A673 (cell line): Measurements from ENCODE around the gene ST6GALNAC3. TPM values are rescaled to one million over a fixed set of nuclear protein-coding genes. Genes with fewer than 3 reads are reported as not detected.

Source experiments
- BruUV-seq: library from RNA; stranded (reverse); fragments of 400-500 nt; replicated peaks from 2 replicates; lab custom pipeline; 2021; lab: Mats Ljungman, UMichigan
- CTCF ChIA-PET: fragments of 300-600 bp; sonication (Branson Sonifier 250); formaldehyde crosslinking; loops from one replicate; lab custom pipeline; 2022; ENCODE audit warnings: antibody characterized with exemption; lab: Charles Lee
- POLR2A ChIA-PET: fragments of 300-600 bp; sonication (Branson Sonifier 250); formaldehyde crosslinking; loops from one replicate; lab custom pipeline; 2022; ENCODE audit warnings: antibody characterized with exemption; ENCODE audit not compliant: low non-redundant PET; lab: Charles Lee
- DNase-seq: peaks from one replicate; pipeline ENCODE4 v3.0.0-alpha.2; 2015; ENCODE audit warnings: low spot score
- H3K27ac ChIP-seq: fragments of 200-600 bp; sonication (generic); 2 replicates; pipeline ENCODE4 v1.5.1; 2016; ENCODE audit warnings: mixed run types, low read depth, mild to moderate bottlenecking, mixed read lengths, antibody characterized with exemption, low read length; ENCODE audit not compliant: poor library complexity, severe bottlenecking
- H3K27me3 ChIP-seq: fragments of 200-600 bp; sonication (generic); replicated peaks from 2 replicates; pipeline ENCODE4 v1.6.1; 2017; ENCODE audit warnings: mixed run types, low read depth, mild to moderate bottlenecking, mixed read lengths, antibody characterized with exemption, low read length; ENCODE audit not compliant: insufficient read depth, poor library complexity
- H3K36me3 ChIP-seq: fragments of 200-600 bp; sonication (generic); 2 replicates; pipeline ENCODE4 v1.6.1; 2016; ENCODE audit warnings: mixed run types, mild to moderate bottlenecking, mixed read lengths, antibody characterized with exemption, low read length; ENCODE audit not compliant: insufficient read depth, poor library complexity, severe bottlenecking
- H3K4me1 ChIP-seq: fragments of 200-600 bp; sonication (generic); 2 replicates; pipeline ENCODE4 v1.6.1; 2017; ENCODE audit warnings: mixed run types, mild to moderate bottlenecking, mixed read lengths, antibody characterized with exemption, low read length; ENCODE audit not compliant: insufficient read depth, poor library complexity, severe bottlenecking
- H3K4me3 ChIP-seq: fragments of 200-600 bp; sonication (generic); 2 replicates; pipeline ENCODE4 v1.5.1; 2016; ENCODE audit warnings: low read depth, mixed run types, mild to moderate bottlenecking, mixed read lengths, low read length; ENCODE audit not compliant: poor library complexity, severe bottlenecking
- H3K9me3 ChIP-seq: fragments of 200-600 bp; sonication (generic); 2 replicates; pipeline ENCODE4 v1.6.1; 2016; ENCODE audit warnings: mixed run types, low read depth, mild to moderate bottlenecking, mixed read lengths, antibody characterized with exemption, low read length; ENCODE audit not compliant: poor library complexity, severe bottlenecking
- EZH2 ChIP-seq: fragments of 200-600 bp; sonication (generic); IDR thresholded peaks from 2 replicates; pipeline ENCODE4 v1.6.1; 2017; ENCODE audit warnings: borderline replicate concordance, low read depth, mild to moderate bottlenecking, mixed read lengths, antibody characterized with exemption, low read length; ENCODE audit not compliant: poor library complexity, severe bottlenecking
- intact Hi-C: fragments of 100-400 bp; cut with micrococcal nuclease; formaldehyde crosslinking; loops from one replicate; pipeline ENCODE4 v1.10.0; 2022; ENCODE audit not compliant: unreplicated experiment
- total RNA-seq: library from RNA; stranded (reverse); gene quantifications from 2 replicates; pipeline ENCODE4 v1.2.3, GENCODE V29; 2021
- TF ChIP-seq, protein P1 (sequence below): fragments of 300-800, 200-600 bp; sonication (generic); conservative IDR thresholded peaks from 2 replicates; pipeline ENCODE4 v1.5.1; 2017; ENCODE audit warnings: low read depth, mild to moderate bottlenecking, antibody characterized with exemption, low read length, moderate library complexity, mixed read lengths

ST6GALNAC3 gene
- total RNA-seq, 1 experiment from 2014 or later, result 1.2 TPM

- POLR2A ChIA-PET, result no interaction called here
- DNase-seq, result no peak
- Histone ChIP-seq H3K9me3 (no peaks in the 10 kb centered on the region), H3K36me3 (no peaks in the 10 kb centered on the region), H3K4me1 (no peaks in the 10 kb centered on the region), H3K4me3 (no peak overlapping the region), H3K27me3 (no peaks in the 10 kb centered on the region), H3K27ac (no peak overlapping the region)
- TF ChIP-seq, protein P1, sequence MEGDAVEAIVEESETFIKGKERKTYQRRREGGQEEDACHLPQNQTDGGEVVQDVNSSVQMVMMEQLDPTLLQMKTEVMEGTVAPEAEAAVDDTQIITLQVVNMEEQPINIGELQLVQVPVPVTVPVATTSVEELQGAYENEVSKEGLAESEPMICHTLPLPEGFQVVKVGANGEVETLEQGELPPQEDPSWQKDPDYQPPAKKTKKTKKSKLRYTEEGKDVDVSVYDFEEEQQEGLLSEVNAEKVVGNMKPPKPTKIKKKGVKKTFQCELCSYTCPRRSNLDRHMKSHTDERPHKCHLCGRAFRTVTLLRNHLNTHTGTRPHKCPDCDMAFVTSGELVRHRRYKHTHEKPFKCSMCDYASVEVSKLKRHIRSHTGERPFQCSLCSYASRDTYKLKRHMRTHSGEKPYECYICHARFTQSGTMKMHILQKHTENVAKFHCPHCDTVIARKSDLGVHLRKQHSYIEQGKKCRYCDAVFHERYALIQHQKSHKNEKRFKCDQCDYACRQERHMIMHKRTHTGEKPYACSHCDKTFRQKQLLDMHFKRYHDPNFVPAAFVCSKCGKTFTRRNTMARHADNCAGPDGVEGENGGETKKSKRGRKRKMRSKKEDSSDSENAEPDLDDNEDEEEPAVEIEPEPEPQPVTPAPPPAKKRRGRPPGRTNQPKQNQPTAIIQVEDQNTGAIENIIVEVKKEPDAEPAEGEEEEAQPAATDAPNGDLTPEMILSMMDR, result no peak
- no peak for TF ChIP-seq EZH2
- intact Hi-C loops, result no loop called here
- BruUV-seq, result no TSS peak
- CTCF ChIA-PET, result no interaction called here
Observed at GRCh38 chr1:76230842-76231281, 156.3 kb downstream of the ST6GALNAC3 start.

- no peaks in the 10 kb centered on the region for H3K4me1 ChIP-seq
- H3K36me3 ChIP-seq, result no peaks in the 10 kb centered on the region
- no peaks in the 10 kb centered on the region for H3K9me3 ChIP-seq
- intact Hi-C loops, result no loop called here
- ChIA-PET POLR2A (no interaction called here), CTCF (no interaction called here)
- H3K27ac ChIP-seq, result no peak overlapping the region
- no peak overlapping the region for H3K4me3 ChIP-seq
- H3K27me3 ChIP-seq, result no peaks in the 10 kb centered on the region
- BruUV-seq, result no TSS peak
- DNase-seq, result no peak
- TF ChIP-seq, protein P1, result no peak
- no peak for TF ChIP-seq EZH2
Observed at GRCh38 chr1:76231320-76231719, 156.8 kb downstream of the ST6GALNAC3 start.

GRCh38 chr1:76232666-76233065 is 158.1 kb downstream of the ST6GALNAC3 start:
- Histone ChIP-seq H3K9me3 (no peaks in the 10 kb centered on the region), H3K27ac (no peak overlapping the region), H3K27me3 (no peaks in the 10 kb centered on the region), H3K36me3 (no peaks in the 10 kb centered on the region), H3K4me1 (no peaks in the 10 kb centered on the region), H3K4me3 (no peak overlapping the region)
- no peak for DNase-seq
- intact Hi-C loops, result no loop called here
- no TSS peak for BruUV-seq
- TF ChIP-seq EZH2, result no peak
- CTCF ChIA-PET, result no interaction called here
- POLR2A ChIA-PET, result no interaction called here

DNA sequence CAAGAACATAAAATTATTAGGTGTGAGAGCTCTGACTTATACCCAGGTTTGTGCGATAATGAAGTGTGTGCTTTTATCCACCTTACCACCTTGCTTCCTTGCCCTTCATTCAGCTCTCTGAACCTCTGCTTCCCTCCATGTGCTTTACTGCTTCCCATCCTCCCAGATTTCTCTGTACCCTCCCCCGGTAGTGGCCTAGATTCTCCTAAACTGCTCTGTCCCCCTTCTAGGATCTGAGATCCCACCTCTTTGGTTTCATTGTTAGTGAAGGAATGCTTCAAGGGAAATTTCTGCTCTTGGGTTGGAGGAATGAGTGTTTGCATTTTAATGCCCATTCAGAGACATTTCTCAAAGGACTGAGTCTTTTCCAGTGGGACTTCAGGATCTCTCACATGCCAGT is 159.5 kb downstream of the ST6GALNAC3 start:
- no peak for DNase-seq
- TF ChIP-seq, protein P1, result no peak
- no peaks in the 10 kb centered on the region for H3K4me1 ChIP-seq
- no peaks in the 10 kb centered on the region for H3K9me3 ChIP-seq
- no TSS peak for BruUV-seq
- H3K27me3 ChIP-seq, result no peaks in the 10 kb centered on the region
- H3K36me3 ChIP-seq, result no peaks in the 10 kb centered on the region
- ChIA-PET CTCF (no interaction called here), POLR2A (no interaction called here)
- no peak overlapping the region for H3K27ac ChIP-seq
- H3K4me3 ChIP-seq, result no peak overlapping the region
- intact Hi-C loops, result no loop called here
